Stimulated activated naive CD8-positive, alpha-beta T cell treated with anti-CD3 and anti-CD28 coated beads, Interleukin-15, Interleukin-2, amounts not matched to agents 100 ng/mL and 50 ng/mL, for 24 hours (primary cell): ENCODE measurements around the gene ATP13A5.
A peak's percentile ranks its signal among the peaks of the same experiment; 100 is the strongest.

Source experiments
- H3K27ac Mint-ChIP-seq: one replicate; pipeline ENCODE4 v1.8.0; 2021; ENCODE audit warnings: mild to moderate bottlenecking, mixed read lengths
- H3K27me3 Mint-ChIP-seq: one replicate; pipeline ENCODE4 v1.8.0; 2021; ENCODE audit warnings: mixed read lengths
- H3K36me3 Mint-ChIP-seq: one replicate; pipeline ENCODE4 v1.8.0; 2021; ENCODE audit warnings: low read depth, mixed read lengths
- H3K4me1 Mint-ChIP-seq: one replicate; pipeline ENCODE4 v1.8.0; 2021; ENCODE audit warnings: low read depth, mixed read lengths
- H3K4me3 Mint-ChIP-seq: one replicate; pipeline ENCODE4 v1.8.0; 2021; ENCODE audit warnings: mild to moderate bottlenecking, mixed read lengths
- H3K9me3 Mint-ChIP-seq: one replicate; pipeline ENCODE4 v1.8.0; 2021; ENCODE audit warnings: mixed read lengths

Gene ATP13A5

GRCh38 chr3:193253986-193254660 lies 124.4 kb downstream of the ATP13A5 start:
- Mint-ChIP-seq H3K36me3 (no peaks in the 10 kb centered on the region), H3K4me1 (no peaks in the 10 kb centered on the region), H3K27ac (no peak overlapping the region), H3K27me3 (peaks cover 8% of the 10 kb centered on the region), H3K9me3 (peaks cover 10% of the 10 kb centered on the region), H3K4me3 (no peak overlapping the region)

DNA sequence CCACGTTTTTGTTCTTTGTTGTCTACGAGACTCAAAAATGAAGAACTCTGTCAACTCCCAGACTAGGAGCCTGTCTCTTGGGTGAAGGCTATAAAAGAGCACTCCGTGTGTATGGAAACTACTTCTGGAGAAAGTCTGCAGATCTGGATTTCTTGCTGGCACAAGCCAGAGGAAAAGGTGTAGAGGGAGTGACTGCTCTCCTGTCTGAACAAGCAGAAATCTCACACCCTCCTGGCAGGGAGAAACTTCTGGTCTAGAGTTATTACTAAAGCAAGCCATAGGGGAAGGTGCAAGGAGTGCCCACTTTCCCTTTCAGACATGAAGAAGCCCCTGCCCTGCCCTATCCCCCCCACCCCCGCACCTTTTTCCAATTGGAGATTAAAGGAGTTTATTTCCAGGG lies 128.1 kb downstream of the ATP13A5 start:
- H3K36me3 Mint-ChIP-seq, result no peaks in the 10 kb centered on the region
- no peaks in the 10 kb centered on the region for H3K4me1 Mint-ChIP-seq
- no peak overlapping the region for H3K4me3 Mint-ChIP-seq
- peaks cover 26% of the 10 kb centered on the region for H3K9me3 Mint-ChIP-seq
- H3K27me3 Mint-ChIP-seq, result peaks cover under 1% of the 10 kb centered on the region
- no peak overlapping the region for H3K27ac Mint-ChIP-seq

- Mint-ChIP-seq H3K27me3 (no peaks in the 10 kb centered on the region), H3K27ac (no peak overlapping the region), H3K4me3 (no peak overlapping the region), H3K4me1 (no peaks in the 10 kb centered on the region), H3K9me3 (peaks cover 26% of the 10 kb centered on the region), H3K36me3 (no peaks in the 10 kb centered on the region)
Measured at GRCh38 chr3:193248848-193249468, 129.6 kb downstream of the ATP13A5 start.

DNA sequence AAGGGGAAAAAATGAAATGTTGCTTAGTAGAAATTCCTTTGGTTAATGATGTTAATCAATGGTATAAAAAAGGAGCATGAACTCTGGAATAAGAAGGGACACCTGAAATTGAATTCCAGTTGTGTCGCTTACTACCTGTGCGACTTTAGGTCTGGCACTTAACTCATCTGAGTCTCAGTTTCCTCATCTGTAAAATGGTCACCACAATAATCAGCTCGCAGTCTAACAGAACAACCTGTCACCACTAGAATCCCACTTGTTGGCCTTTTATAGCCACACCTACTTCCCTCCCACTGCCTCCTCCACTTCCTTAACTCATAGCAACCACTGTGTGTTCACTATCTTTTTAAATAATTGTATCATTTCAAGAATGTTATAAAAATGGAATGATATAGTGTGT lies 135.0 kb downstream of the ATP13A5 start:
- peaks cover 14% of the 10 kb centered on the region for H3K9me3 Mint-ChIP-seq
- no peaks in the 10 kb centered on the region for H3K36me3 Mint-ChIP-seq
- no peak overlapping the region for H3K27ac Mint-ChIP-seq
- peaks cover 44% of the 10 kb centered on the region for H3K27me3 Mint-ChIP-seq
- no peaks in the 10 kb centered on the region for H3K4me1 Mint-ChIP-seq
- H3K4me3 Mint-ChIP-seq, result no peak overlapping the region

DNA sequence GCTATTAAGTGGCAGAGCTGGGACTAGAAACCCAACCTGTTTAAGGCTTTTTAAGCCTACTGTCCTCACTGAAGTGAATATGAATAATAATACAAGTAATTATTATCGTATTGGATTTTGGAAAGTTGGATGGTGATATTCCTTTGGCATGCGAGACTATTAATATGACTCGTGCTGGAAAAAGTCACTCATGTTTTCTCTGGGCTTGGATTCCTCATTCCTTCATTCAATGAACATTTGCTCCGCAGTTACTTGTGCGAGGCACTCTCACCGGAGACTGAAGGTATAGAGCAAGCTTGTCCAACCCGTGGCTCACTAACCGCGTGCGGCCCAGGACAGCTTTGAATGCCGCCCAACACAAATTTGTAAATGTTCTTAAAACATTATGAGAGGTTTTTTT lies 136.8 kb downstream of the ATP13A5 start:
- Mint-ChIP-seq H3K4me3 (no peak overlapping the region), H3K9me3 (peaks cover 4% of the 10 kb centered on the region), H3K4me1 (no peaks in the 10 kb centered on the region), H3K36me3 (no peaks in the 10 kb centered on the region), H3K27me3 (peaks cover 50% of the 10 kb centered on the region), H3K27ac (no peak overlapping the region)

DNA sequence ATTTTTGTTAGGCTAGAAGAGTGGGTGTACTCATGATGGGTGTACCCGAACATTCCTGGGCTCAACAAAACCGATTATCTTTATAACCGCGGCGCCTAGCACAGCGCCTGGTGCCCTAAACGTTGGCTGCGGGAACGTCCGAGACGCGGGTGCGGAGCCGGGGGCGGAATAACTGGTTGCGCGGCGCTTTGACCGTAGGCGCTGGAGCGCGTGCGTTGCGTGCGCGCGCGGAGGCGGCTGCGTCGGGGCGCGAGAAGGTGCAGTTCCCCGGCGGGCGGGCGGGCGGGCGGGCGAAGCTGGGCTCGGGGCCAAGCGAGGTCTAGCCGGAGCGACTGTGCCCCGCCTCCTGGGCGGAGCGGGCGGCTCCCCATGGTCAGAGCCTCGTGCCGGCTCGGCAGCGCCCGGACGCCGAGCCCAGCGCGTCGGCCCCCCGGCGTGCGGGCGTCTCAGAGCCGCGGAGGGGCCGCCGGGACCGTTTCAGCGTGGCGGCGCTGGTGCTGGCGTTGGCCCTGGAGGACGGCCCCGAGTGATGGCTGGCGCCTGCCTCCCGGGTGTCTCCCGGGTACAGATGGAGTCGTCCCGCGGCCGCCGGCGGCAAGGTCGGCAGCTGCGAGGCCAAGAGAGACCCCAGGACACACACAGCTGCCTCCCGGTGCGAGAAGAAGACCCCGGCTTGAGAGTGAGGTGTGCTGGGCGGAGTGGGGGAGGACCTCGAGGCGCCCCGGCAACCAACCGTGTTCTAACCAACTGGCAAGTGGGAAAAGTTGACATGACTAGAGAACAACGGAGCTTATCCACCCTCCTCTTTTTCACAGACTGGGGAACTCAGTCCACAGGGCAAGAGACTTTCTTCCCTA lies 137.5 kb downstream of the ATP13A5 start, which contains the start of gene PLAAT1:
Gene PLAAT1 (plus strand): TSS at position 373 of the 857 bp plus-strand sequence. CDS start 14,429 bp downstream, outside the sequence.
- H3K27me3 Mint-ChIP-seq, result peaks cover 50% of the 10 kb centered on the region
- peak within 1 kb of the TSS; percentile 32 for H3K4me3 Mint-ChIP-seq

DNA sequence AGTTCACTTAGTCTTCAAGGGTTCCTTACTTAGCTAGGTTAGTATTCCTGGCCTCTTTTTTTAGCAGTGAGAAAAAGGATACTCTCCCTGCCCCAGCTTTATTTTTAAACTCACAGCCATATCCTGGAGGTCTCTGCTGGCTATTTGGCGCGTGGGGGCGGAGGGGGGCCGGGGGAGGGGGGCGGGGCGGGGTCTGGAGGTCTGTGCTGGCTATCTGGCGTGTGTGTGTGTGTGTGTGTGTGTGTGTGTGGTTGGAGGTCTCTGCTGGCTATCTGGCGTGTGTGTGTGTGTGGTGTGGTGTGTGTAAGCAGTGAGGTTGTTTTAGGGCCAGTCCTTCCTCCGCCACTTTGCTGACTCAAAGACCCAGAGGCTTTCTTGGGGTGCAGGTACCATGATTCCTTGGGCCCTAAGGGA lies 138.1 kb downstream of the ATP13A5 start:
- H3K9me3 Mint-ChIP-seq, result peaks cover 4% of the 10 kb centered on the region
- H3K36me3 Mint-ChIP-seq, result no peaks in the 10 kb centered on the region
- H3K4me3 Mint-ChIP-seq, result peak overlapping the region; percentile 30
- H3K27me3 Mint-ChIP-seq, result peaks cover 50% of the 10 kb centered on the region
- no peak overlapping the region for H3K27ac Mint-ChIP-seq
- H3K4me1 Mint-ChIP-seq, result no peaks in the 10 kb centered on the region

More for the DNA sequence above, 137.5 kb downstream of the ATP13A5 start, which contains the start of gene PLAAT1:
- Mint-ChIP-seq H3K4me1 (no peaks in the 10 kb centered on the region), H3K36me3 (no peaks in the 10 kb centered on the region), H3K27ac (no peak within 1 kb of the TSS), H3K9me3 (peaks cover 4% of the 10 kb centered on the region)

DNA sequence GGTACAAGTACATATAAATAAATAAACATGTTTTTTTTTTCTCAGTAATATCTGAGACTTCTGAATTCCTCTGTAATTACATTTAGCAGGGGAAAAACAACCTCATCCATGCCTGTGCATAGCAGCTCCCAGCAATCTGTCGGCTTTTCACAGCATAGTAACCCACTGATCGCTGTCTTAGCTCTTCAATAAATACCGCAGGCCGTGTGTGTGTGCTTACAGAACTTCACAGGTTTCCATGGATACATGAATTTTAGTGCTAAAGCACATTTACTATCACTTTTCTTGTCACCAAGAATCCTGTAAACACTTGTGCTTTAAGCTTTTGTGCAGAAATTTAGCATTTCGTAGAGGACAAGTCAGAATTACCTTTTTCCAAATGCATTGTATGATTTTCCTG lies 141.5 kb downstream of the ATP13A5 start:
- Mint-ChIP-seq H3K9me3 (peaks cover under 1% of the 10 kb centered on the region), H3K4me1 (no peaks in the 10 kb centered on the region), H3K27ac (no peak overlapping the region), H3K27me3 (peaks cover 34% of the 10 kb centered on the region), H3K4me3 (no peak overlapping the region), H3K36me3 (no peaks in the 10 kb centered on the region)

DNA sequence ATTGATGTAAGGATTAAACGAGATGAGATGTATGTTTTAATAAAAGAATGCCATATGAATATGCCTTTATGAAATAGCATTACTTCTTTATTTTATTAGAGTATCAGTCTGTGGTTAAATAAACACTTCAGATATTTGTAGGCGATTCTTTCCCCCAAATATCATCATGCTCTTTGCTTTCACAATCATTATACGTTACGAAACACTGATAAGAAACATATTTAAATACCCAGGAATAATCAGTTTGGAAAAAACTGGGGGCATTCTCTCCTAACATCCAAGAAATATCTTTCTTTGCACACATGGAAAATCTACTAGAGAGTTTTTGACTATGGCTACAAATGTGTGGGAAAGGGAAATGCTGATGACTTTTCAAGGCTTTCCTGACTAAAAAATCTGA lies 142.0 kb downstream of the ATP13A5 start:
- Mint-ChIP-seq H3K27ac (no peak overlapping the region), H3K4me1 (no peaks in the 10 kb centered on the region), H3K27me3 (peaks cover 30% of the 10 kb centered on the region), H3K4me3 (no peak overlapping the region), H3K36me3 (no peaks in the 10 kb centered on the region), H3K9me3 (no peaks in the 10 kb centered on the region)

GRCh38 chr3:193231201-193231600 lies 147.4 kb downstream of the ATP13A5 start:
- H3K36me3 Mint-ChIP-seq, result no peaks in the 10 kb centered on the region
- H3K27me3 Mint-ChIP-seq, result peaks cover 12% of the 10 kb centered on the region
- H3K9me3 Mint-ChIP-seq, result no peaks in the 10 kb centered on the region
- H3K4me1 Mint-ChIP-seq, result no peaks in the 10 kb centered on the region
- H3K27ac Mint-ChIP-seq, result no peak overlapping the region
- no peak overlapping the region for H3K4me3 Mint-ChIP-seq

DNA sequence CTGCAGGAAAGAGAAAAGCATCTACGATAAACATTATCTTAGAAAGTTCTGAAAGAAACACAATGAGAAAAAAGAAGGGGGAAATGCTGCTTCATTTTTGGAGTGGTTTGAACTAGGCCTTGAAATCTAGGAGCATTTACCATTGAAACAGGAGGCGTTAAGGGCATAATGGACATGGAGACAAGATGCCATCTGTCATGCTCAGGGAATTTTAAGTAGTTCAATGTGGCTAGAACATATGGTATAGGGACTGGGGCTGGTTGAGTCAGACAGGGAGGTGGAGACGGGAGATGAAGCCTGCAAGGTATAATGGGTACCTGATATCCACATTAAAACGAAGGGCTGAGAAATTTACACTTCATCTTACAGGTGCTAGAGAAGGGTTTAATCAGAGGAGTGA lies 147.9 kb downstream of the ATP13A5 start:
- Mint-ChIP-seq H3K4me3 (no peak overlapping the region), H3K27ac (no peak overlapping the region), H3K36me3 (no peaks in the 10 kb centered on the region), H3K27me3 (peaks cover 15% of the 10 kb centered on the region), H3K9me3 (no peaks in the 10 kb centered on the region), H3K4me1 (no peaks in the 10 kb centered on the region)

GRCh38 chr3:193229851-193230420 lies 148.6 kb downstream of the ATP13A5 start:
- no peaks in the 10 kb centered on the region for H3K9me3 Mint-ChIP-seq
- H3K36me3 Mint-ChIP-seq, result no peaks in the 10 kb centered on the region
- H3K4me1 Mint-ChIP-seq, result no peaks in the 10 kb centered on the region
- H3K4me3 Mint-ChIP-seq, result no peak overlapping the region
- peaks cover 19% of the 10 kb centered on the region for H3K27me3 Mint-ChIP-seq
- H3K27ac Mint-ChIP-seq, result no peak overlapping the region

DNA sequence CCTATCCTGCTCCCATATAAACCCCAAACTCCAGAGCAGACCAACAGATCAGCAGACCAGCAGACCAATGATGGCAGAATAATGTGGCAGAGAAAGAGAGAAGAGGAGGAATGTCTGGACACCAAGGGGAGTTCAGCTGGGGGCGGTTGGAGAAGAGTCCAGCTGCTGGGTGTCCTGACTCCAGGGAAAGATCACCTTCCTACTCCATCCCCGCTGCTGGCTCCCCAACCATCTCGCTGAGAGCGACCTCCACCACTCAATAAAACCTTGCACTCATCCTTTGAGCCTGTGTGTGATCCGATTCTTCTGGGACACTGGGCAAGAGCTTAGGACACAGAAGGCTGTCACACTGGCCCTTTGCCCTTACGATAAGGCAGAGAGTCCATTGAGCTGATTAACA lies 150.3 kb downstream of the ATP13A5 start:
- no peaks in the 10 kb centered on the region for H3K36me3 Mint-ChIP-seq
- no peaks in the 10 kb centered on the region for H3K9me3 Mint-ChIP-seq
- H3K27me3 Mint-ChIP-seq, result peaks cover 22% of the 10 kb centered on the region
- H3K4me3 Mint-ChIP-seq, result no peak overlapping the region
- H3K27ac Mint-ChIP-seq, result no peak overlapping the region
- H3K4me1 Mint-ChIP-seq, result no peaks in the 10 kb centered on the region

GRCh38 chr3:193225302-193226125 lies 153.0 kb downstream of the ATP13A5 start:
- H3K4me1 Mint-ChIP-seq, result no peaks in the 10 kb centered on the region
- H3K27me3 Mint-ChIP-seq, result peaks cover 19% of the 10 kb centered on the region
- no peaks in the 10 kb centered on the region for H3K9me3 Mint-ChIP-seq
- no peaks in the 10 kb centered on the region for H3K36me3 Mint-ChIP-seq
- no peak overlapping the region for H3K27ac Mint-ChIP-seq
- H3K4me3 Mint-ChIP-seq, result no peak overlapping the region
